Measurements from ENCODE around the gene MAF.

The MAF gene

DNA sequence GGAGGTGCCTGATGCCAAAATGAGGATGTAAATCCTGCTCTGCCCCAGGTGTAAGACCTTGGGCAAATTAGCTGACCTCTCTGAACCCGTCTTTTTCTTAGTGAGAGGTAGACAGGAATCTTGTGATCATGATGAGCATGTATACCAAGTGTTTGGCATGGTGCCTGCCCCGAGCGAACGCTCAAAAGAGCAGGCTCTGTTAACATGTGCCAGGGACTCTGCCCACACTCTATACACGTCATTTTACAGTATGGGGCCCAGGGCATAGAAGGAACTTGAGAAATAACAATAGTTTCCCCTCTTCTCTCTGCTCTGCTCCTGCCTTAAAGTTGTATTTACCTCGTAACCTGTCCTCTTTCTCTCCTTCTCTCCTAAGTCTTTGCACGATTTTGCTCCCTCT lies 9.3 kb upstream of the MAF start:
- DNase-seq (ENCODE audit: low spot score): no peak
- in situ Hi-C loops (cut with MboI; ENCODE audit: low sequenced_read_pairs, unreplicated experiment): loop anchor here (25.0 kb wide), 1 partner anchor 852 kb away; no protein-coding TSS in a partner anchor
- TF ChIP-seq, protein P1, sequence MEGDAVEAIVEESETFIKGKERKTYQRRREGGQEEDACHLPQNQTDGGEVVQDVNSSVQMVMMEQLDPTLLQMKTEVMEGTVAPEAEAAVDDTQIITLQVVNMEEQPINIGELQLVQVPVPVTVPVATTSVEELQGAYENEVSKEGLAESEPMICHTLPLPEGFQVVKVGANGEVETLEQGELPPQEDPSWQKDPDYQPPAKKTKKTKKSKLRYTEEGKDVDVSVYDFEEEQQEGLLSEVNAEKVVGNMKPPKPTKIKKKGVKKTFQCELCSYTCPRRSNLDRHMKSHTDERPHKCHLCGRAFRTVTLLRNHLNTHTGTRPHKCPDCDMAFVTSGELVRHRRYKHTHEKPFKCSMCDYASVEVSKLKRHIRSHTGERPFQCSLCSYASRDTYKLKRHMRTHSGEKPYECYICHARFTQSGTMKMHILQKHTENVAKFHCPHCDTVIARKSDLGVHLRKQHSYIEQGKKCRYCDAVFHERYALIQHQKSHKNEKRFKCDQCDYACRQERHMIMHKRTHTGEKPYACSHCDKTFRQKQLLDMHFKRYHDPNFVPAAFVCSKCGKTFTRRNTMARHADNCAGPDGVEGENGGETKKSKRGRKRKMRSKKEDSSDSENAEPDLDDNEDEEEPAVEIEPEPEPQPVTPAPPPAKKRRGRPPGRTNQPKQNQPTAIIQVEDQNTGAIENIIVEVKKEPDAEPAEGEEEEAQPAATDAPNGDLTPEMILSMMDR (IDR thresholded peaks at IDR 0.05; ENCODE audit: borderline replicate concordance, control extremely low read depth, extremely low read depth, insufficient read depth, missing control alignments): no peak

DNA sequence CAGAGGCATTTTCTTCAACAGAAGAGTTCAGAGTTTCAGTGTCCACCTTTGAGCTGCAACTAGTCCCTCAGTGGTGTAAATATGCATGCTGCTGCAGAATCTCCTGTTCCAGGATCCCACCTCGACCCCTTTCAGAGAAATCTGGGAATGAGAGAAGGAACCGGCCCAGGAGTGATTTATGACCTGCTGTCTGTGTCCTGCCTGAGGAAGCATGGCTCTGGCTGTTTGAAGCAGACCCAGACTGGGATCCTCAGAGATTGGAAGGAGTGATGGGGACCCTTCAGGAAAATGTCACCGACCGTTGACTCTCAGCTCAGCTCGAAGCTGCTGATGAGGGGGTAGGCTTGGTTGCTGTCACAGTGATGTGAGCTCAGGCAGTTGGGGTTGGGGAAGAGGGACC lies 8.4 kb upstream of the MAF start:
- in situ Hi-C loops (cut with MboI; ENCODE audit: low sequenced_read_pairs, unreplicated experiment): loop anchor here (25.0 kb wide), 1 partner anchor 853 kb away; no protein-coding TSS in a partner anchor
- DNase-seq (ENCODE audit: low spot score): no peak
- TF ChIP-seq, protein P1 (IDR thresholded peaks at IDR 0.05; ENCODE audit: borderline replicate concordance, control extremely low read depth, extremely low read depth, insufficient read depth, missing control alignments): no peak

DNA sequence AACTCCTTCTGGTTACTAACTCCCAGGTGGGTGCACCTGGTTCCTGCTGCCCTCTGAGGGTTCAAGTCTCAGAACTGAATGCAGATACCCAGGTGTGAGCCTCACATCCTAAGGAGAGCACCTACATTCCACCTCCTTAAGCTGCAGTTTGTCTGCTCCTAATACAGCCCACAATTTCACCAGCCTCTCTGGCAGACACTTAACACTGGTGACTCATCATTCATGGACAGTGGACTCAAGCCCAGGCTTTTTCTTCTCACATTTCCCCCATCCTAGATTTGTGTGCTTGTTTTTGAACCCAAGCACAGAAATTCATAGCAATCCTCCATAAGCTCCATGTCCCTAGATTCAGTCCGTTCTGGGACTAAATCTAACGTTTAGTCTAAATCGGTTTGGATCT lies 7.0 kb upstream of the MAF start:
- in situ Hi-C loops (cut with MboI; ENCODE audit: low sequenced_read_pairs, unreplicated experiment): loop anchor here (25.0 kb wide), 1 partner anchor 855 kb away; no protein-coding TSS in a partner anchor
- TF ChIP-seq, protein P1 (IDR thresholded peaks at IDR 0.05; ENCODE audit: borderline replicate concordance, control extremely low read depth, extremely low read depth, insufficient read depth, missing control alignments): no peak
- DNase-seq (ENCODE audit: low spot score): no peak

DNA sequence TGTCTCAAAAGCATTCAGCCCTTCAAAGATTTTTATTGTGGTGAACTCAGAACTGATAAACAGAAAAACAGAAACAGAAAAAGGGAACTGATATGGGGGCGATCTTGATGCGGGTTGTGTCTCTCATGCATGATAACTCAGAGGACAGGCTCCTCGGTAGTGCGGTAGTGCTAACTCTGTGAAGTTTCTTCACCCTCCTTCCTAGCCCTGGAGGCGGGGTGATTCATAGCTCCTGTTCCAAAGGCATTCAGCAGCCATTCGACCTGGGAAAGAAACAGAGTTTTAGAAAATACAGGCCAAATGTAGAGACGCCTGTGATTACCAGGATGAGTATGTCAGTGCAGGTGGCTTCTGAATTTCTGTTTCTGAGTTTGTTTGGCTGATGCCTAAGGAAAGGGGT lies 5.5 kb upstream of the MAF start:
- DNase-seq (ENCODE audit: low spot score): peak; percentile 28
- TF ChIP-seq, protein P1 (IDR thresholded peaks at IDR 0.05; ENCODE audit: borderline replicate concordance, control extremely low read depth, extremely low read depth, insufficient read depth, missing control alignments): no peak
- in situ Hi-C loops (cut with MboI; ENCODE audit: low sequenced_read_pairs, unreplicated experiment): loop anchor here (25.0 kb wide), 1 partner anchor 856 kb away; no protein-coding TSS in a partner anchor

DNA sequence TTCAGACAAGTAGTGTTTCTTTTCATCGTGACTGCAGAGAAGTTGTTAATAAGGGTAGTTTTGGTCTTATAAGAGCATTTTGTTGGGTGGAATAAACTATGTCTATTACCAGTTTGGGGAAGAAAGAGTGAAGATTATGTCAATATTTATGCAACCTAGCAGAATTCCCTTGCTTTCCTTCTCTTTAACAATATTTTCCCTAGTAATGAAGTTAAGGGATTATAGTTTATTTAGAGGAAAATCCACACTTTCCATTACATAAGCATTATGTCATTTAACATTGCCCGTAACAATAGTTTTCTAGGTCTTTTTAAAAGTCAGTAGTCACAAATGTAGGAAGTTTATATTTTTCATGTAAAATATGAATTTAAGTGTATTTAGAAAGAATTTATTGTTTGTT lies 2.5 kb upstream of the MAF start:
- TF ChIP-seq, protein P1 (IDR thresholded peaks at IDR 0.05; ENCODE audit: borderline replicate concordance, control extremely low read depth, extremely low read depth, insufficient read depth, missing control alignments): no peak
- DNase-seq (ENCODE audit: low spot score): no peak
- in situ Hi-C loops (cut with MboI; ENCODE audit: low sequenced_read_pairs, unreplicated experiment): loop anchor here (25.0 kb wide), 1 partner anchor 859 kb away; no protein-coding TSS in a partner anchor

DNA sequence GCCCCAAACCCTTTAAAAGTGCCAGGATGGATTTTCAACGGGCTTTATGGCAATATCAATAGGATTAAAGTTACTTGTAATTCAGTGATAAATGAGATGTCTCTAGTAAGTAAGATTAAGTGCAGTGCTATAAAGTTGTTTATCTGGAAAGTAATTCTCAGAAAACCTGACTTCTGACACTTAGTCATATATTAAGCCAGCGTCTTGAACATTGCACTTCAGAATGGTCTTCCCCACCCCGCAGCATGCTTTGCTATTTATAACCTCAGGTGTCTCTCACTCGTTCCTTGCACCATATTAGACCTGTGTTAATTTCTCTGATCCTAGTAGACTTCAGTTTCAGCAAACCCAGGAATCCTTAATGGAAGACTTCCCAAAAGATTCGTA lies 2.1 kb upstream of the MAF start:
- in situ Hi-C loops (cut with MboI; ENCODE audit: low sequenced_read_pairs, unreplicated experiment): loop anchor here (25.0 kb wide), 1 partner anchor 860 kb away; no protein-coding TSS in a partner anchor
- no peak for DNase-seq (ENCODE audit: low spot score)
- TF ChIP-seq, protein P1 (IDR thresholded peaks at IDR 0.05; ENCODE audit: borderline replicate concordance, control extremely low read depth, extremely low read depth, insufficient read depth, missing control alignments): no peak
